NCI-H345 treated with DMSO at 0.1 percent for 48 hours (cell line): ENCODE results near the gene ELF1.
"Not testable (repeated sequence)": the region's sequence is repeated elsewhere in the genome, so short reads cannot be mapped to it uniquely, and the experiment has no call there.

Experiments used
- DNase-seq: peaks from one replicate; lab custom pipeline; 2025; ENCODE audit not compliant: unreplicated experiment; lab: John Stamatoyannopoulos, UW

ELF1 gene

GRCh38 chr13:40983725-40984667 lies 35.1 kb downstream of the ELF1 start:
- no peak for DNase-seq

DNA sequence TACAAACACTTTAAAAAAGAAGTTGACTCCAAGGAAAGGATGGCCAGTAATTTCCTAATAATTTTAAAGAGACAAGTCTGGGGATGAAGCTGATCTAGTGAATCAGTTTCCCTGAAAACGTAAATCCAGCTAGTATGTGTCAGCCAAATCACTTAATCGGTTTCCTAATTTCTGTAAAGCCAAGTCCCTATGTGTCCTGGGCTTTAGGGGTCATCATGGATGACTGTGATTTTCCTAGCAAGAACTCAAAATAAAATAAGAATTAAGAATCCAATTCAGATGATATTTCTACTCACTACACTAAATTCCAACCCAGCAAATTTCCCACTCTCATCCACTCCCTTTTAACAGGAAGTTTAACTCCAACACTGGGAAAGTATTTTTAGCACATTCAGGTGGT lies 35.9 kb downstream of the ELF1 start:
- DNase-seq = no peak

DNA sequence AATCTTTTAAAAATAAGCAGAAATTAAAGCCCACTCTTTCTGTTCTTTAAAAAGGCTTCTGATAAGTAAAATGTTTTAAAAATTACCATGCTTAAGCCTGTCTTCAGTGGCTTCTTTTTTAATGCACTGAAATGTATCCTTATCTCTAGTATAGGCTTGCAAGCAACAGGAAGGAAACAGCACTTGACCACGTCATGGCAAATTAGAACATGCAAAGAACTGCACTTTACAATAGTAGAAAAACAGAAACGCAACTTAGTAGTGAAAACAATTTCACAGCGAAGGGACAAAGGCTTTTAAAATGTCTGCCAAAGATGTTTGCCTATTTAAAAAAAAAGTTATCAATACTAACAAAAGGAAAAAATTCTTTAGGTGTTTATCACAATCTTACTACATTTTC lies 36.3 kb downstream of the ELF1 start:
- no peak for DNase-seq

DNA sequence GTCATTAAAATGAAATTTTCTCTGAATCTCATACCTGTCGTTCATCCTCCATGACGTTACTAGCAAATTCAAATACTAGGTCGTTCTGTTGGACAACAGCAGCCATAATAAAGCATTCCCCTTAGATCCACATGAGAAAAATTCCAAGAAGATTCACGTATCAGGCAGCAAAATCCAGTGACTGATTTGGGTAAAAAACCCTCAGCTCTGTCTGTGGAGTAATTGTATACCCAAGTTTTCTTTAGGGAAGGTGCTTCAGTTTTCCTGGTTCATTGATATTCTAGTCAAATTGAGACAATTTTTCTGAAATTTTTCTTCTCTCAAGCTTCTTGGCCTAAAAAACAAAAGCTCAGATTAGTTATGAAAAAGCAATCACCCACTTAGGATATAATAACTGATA lies 37.2 kb downstream of the ELF1 start:
- DNase-seq = no peak

GRCh38 chr13:40981361-40981760 lies 37.8 kb downstream of the ELF1 start:
- DNase-seq = no peak

- DNase-seq = no peak
Measured at GRCh38 chr13:40980461-40980860, 38.7 kb downstream of the ELF1 start.

DNA sequence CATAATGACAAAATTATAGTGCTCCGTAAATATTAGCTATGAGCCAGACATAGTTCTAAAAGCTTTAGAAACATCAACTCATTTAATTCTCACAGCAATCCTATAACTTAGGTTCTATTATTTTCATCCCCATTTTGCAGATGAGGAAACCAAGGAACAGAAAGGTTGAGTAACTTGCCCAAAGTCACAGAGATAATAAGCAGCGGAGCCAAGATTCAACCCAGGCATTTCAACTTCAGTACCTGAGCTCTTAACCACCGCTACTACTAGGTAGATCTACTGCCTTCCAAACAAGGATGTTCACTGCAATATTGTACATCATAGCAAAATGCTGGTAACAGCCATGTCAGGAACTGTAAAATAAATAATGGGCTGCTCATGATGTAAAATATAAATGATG lies 39.9 kb downstream of the ELF1 start:
- no peak for DNase-seq

- not testable (repeated sequence) for DNase-seq
Measured at GRCh38 chr13:40978109-40978508, 41.0 kb downstream of the ELF1 start.

- no peak for DNase-seq
Measured at GRCh38 chr13:40975441-40975840, 43.7 kb downstream of the ELF1 start.

DNA sequence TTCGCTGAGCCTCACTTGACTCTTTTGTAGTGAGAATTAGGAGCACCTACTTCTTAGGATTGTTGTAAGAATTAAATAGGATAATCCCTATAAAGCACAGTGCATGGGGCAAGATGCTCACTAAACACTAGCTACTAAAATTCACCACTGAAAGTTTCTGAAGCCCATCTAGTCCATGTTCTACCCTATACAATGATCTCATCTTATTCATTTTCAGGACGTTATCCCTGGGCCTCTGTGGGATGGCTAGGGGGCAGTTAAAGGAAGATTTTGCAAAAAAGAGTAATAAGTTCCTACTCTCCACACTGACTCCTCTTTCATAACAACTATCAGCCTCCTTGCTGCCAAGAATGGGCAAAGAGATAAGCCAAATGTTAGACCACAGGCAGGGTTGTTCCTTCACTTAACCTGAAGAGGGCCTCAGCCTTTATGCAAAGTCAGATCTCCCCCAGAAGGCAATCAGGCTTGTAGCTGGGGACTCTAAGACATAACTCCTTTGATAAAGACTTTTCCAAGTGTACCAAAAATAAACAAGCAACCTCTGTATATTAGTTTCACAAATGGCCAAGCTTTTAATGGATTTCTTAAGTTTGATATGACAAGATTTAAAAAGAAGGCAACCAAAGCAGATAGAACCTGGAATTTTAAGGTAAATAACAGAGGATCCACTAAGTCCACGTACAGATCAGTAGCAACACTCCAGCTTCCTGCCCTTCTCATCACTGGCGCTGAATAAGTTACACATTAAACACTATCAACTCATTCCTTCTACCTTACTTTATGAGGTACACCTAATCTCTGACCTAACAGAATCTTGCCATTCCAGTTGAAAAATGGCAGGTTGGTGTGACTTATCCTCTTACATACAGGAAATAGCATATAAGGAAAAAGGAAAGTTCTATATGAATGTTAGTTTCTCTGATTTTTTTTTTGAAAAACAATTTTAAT lies 44.4 kb downstream of the ELF1 start:
- DNase-seq = no peak

DNA sequence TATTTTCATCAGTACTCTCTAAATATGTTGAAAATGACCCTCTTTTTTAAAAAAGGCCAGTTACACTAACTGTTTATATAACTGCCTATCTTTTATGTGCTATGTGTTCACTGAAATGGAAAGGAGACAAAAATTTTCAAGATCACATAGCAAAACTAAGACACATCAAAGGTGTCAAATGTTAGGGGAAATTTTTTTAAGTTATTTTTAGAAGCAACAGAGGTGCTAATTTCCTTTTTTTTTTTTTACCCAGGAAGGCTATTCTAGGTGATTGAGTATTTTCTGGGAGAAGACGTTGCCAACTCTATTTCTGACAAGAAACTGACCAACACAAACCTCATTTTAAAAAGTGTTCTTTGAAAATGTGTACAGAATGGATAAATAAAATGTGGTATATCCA lies 45.7 kb downstream of the ELF1 start:
- no peak for DNase-seq

- no peak for DNase-seq
Measured at GRCh38 chr13:40971321-40971720, 47.8 kb downstream of the ELF1 start.

- DNase-seq = no peak
Measured at GRCh38 chr13:40970803-40971202, 48.3 kb downstream of the ELF1 start.

GRCh38 chr13:40969169-40969901 lies 49.8 kb downstream of the ELF1 start:
- no peak for DNase-seq

DNA sequence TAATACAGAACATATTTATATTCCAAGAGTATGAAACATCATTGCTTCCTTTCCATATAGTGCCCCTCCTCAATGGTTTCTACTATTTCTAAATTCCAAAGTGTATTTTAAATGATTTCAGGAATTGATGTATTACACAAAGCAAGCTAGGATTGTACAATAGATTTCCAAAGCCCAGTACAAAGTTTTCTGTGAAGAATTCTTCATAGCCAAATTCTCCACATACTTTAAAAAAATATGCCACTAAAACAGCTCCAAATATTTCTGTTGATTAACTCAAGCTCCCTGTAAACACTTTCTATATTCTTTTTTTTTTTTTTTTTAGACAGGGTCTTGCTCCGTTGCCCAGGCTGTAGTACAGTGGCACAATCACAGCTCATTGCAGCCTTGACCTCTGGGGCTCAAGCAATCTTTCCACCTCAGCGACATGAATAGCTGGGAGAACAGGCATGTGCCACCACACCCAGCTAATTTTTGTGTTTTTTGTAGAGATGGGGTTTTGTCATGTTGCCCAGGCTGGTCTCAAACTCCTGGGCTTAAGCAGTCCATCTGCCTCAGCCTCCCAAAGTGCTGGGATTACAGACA lies 50.6 kb downstream of the ELF1 start:
- no peak for DNase-seq

DNA sequence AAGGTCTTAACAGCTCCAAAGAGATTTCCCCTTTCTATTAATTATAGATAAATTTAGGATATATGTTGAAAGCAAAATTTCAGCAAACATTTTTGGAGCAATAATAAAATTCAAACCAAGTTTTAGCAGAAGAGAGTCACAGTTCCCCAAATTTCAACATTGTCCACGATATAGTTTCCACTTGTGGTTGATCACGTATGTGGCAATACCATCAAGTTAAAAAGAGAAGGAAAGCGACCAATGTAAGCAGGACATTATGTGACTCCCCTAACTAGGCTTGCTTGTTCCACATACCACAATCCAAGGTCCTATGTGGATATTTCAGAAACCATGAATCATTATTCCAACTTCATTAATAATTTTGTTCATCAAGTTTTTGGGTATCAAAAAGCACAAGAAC lies 52.8 kb downstream of the ELF1 start:
- no peak for DNase-seq

- no peak for DNase-seq
Measured at GRCh38 chr13:40963927-40964326, 55.2 kb downstream of the ELF1 start.

GRCh38 chr13:40961826-40962225 lies 57.3 kb downstream of the ELF1 start:
- no peak for DNase-seq

- DNase-seq = no peak
Measured at GRCh38 chr13:40961214-40961613, 57.9 kb downstream of the ELF1 start.

GRCh38 chr13:40960716-40961115 lies 58.4 kb downstream of the ELF1 start:
- DNase-seq = no peak

DNA sequence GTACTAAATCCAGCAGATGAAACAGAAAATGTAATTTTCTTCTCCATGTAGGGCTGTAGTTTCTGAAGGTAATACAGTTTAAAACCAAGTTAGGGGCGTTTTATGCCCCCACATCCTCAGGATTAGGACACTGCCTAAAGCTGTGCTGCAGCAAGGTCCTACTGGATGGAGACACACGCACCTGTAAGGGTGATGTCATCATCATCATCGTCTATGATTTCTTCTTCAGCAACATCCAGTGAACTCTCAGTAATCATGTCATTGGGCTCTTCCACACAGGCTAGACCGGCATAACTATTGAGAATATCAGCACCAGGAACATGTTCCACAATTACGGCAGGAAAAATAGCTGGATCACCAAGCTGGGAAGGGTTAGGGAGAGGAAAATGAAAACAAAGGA lies 60.5 kb downstream of the ELF1 start:
- no peak for DNase-seq
